Measurements from ENCODE around the gene PCYT2.
"Not testable (repeated sequence)": the region's sequence is repeated elsewhere in the genome, so short reads cannot be mapped to it uniquely, and the experiment has no call there.

PCYT2 gene

DNA sequence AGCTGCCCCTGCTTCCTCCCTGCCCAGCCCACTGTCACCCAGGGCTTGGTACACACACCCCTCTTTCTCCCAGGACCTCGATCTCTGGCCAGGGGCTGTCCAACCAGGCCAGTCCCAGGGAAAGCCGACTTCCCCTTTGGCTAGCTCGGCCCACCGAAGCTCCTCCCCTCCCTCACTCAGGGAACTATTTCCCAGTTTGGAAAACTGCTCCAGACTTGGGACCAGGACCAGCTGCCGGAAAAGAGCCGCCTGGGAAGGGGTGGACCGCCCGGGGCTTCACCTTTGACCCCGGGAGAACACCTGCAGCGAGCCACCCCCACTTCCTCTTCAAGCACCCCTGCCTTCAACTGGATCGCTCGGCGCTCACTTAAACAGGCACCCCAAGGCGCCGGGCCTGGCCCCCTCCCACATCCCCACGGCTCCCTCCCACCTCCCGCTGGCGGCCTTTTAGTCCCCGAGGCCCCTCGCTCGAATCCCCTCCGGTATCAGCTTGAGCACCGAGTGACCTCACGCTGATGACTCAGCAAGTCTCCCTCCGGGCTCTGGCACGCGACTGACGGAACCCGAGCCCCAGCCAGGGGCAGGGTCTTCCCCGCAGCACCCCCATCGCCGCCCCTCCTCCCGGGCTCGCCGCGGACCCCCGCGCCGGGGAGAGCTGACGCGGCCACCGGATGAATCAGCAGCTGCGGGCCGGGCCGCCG lies 15.4 kb upstream of the PCYT2 start:
- no peak for DNase-seq

GRCh38 chr17:81925860-81926450 lies 14.8 kb upstream of the PCYT2 start:
- DNase-seq: no peak

DNA sequence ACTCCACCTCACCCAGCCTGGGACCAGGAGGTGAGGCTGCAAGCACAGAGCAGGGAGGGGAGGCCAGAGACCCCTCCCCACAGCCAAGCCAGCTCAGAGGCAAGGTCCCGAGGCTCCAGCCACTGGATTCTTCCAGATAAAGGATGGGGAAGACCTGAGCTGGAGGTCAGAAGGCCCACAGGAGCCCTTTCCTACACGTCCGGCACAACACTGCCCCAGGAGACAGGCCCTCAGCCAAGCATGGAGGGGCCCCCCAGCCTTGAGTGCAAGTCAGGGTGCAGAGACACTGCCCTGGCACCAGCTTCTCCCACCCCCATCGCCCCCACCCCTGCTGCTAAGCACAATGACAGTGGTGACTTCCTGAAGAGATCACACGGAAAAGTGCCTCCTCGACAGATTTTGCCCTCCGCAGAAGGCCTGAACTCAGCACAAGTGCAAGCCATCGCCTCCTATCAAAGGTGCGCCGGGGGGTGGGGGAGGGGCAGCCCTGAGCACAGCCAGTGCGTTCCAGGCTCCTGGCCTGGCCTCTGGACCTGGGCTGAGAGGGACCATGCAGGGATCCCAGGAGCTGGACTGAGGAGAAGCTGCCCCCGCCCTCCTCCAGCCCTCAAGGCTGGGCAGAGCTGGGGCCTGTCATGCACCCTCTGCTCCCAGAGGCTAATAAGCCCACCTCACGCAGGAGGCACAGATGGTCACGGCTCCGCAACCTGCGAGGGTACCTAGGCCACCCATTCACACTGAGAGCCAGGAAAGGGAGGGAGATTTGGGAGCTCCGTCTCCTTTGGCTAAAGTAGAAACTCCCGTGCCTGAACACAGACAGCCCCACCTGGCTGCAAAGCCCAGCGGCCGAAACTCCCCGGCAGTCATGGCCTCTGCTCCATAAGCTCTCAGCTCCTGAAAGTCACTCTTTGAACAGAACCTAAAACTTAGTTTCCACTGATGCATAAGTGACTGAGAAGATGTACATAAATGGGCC lies 13.6 kb upstream of the PCYT2 start:
- DNase-seq: no peak

DNA sequence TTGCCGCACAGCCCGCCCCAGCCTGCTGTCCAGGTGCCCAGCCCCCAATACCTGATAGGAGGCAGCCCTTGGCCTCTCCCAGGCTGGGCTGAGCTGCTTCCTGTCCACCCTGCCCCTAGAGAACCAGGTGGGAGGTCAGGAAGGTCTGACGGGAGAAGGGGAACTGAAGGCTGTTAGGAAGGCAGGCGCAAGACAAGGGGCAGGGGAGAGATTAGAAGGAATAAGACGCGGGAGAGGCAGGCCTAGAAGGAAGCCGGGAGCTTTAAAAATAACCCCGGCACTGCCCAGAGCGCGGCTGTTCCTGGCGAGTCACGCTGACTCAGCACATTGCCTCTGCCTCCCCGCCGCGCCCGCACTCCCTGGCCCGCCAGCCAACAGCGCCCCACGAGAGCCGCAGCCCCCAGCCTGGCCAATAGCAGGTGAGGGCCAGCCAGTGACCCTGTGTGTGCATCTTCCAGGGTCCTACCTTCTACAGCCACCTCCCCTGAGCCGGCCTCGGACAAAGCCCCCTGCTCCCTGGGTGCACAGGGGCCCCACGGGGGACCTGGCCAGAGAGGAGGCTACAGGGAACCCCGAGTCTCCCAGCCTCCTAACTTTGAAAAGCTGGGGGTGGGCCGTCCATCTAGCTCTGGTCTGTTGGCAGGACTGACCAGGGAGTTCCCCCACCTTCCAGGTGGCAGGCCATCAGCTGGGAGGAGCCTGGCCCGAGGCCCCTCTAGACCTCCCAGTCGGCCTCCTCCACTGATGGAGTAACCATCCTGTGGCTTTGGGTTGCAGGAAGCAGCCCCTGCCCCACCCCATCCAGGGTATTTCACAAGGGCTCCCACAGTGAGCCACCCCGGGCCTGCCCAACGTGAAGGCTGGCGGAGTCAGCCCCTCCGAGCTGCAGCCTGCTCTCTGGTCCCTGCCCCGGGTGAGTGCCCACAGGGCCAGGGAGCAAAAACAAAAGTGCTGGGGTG lies 12.4 kb upstream of the PCYT2 start:
- DNase-seq: no peak

- no peak for DNase-seq
Measured at GRCh38 chr17:81922566-81923301, 11.5 kb upstream of the PCYT2 start.

- DNase-seq: no peak
Measured at GRCh38 chr17:81921996-81922565, 10.9 kb upstream of the PCYT2 start.

DNA sequence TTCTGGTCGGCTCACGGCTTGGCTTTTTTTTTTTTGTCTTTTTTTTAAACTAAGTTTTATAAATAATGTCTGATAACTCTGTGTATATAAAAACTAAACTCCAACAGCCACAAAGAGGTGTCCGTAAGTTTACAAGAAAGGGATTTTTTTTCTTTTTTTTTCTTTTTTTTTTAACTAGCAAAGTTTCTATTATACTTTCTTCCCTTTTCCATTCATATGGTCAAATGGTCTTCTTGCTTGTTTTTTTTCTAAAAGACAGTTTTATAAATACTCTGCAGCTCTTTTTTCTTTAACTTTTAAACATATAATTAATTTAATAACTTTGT lies 10.3 kb upstream of the PCYT2 start:
- DNase-seq: no peak

GRCh38 chr17:81920612-81921536 lies 9.7 kb upstream of the PCYT2 start:
- no peak for DNase-seq

- DNase-seq: no peak
Measured at GRCh38 chr17:81918832-81919545, 7.8 kb upstream of the PCYT2 start.

DNA sequence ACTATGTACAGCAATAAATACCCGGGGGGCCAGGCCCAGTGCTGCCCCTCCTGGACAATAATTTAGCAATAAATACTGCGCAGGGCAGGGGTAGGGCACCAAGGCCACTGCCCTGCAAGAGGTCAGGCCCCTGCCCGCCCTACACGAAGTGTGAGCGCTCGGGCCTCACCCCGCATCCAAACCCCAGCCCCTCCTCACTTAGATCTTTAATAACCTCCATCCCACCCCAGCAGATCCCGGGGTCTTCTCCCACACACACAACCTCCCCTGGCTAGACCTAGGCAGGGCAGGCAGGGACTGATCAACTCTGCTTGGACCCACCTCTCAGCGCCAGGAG lies 7.1 kb upstream of the PCYT2 start:
- DNase-seq: not testable (repeated sequence)

DNA sequence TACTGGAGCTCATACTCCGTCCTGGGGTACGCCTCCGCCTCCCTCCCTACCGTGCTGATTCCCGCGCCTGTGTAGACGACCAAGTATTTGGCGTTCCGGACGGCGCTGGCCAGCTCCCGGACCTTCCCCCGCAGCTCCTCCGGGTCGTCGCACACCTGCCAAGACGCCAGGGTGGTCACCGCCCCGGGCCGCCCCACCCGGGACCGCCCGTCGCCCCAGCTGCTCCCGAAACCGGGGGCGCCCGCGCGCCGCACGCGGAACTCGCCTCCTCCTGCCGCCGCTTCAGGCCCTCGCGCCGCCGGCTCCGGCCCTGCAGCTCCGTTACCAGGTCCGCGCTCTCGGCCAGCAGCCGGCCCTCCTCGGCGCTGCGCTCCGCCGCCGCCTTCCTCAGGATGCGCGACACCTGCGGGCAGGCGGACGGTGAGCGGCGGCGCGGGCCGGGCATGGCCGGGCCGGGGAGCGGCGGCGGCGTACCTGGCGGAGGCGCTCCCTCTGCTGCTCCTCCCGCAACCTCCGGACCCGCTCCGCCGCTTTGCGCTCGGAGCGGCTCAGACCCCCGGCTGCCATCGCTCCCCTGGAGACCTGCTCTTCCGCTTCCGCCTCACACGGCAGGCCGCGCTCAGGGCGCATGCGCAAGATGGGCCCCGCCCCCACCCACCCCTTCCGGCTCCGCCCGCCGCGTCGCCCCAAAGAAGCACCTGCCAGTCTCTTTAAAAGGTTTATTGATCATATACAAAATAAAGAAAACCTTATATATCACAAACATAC lies 6.5 kb upstream of the PCYT2 start, which contains the start of gene SIRT7:
Gene SIRT7, minus strand, starts transcription at position 612 of the 768 bp plus-strand sequence. Its CDS starts 45 bp downstream, at position 567.
- DNase-seq: no peak

GRCh38 chr17:81916234-81917001 lies 5.2 kb upstream of the PCYT2 start:
- no peak for DNase-seq

- DNase-seq: no peak
Measured at GRCh38 chr17:81915331-81915730, 4.1 kb upstream of the PCYT2 start.

GRCh38 chr17:81914103-81914850 lies 3.1 kb upstream of the PCYT2 start:
- DNase-seq: no peak

- DNase-seq: no peak
Measured at GRCh38 chr17:81913394-81914102, 2.3 kb upstream of the PCYT2 start.

- no peak for DNase-seq
Measured at GRCh38 chr17:81912441-81913309, 1.5 kb upstream of the PCYT2 start.

Data from NCI-H2107 (cell line).